ENCODE results near the gene SRRM1.
"Not testable (repeated sequence)": the region's sequence is repeated elsewhere in the genome, so short reads cannot be mapped to it uniquely, and the experiment has no call there.

SRRM1 gene

GRCh38 chr1:24652382-24652781 lies 9.3 kb downstream of the SRRM1 start:
- DNase-seq: no peak

- no peak for DNase-seq
Observed at GRCh38 chr1:24654010-24654409, 10.9 kb downstream of the SRRM1 start.

GRCh38 chr1:24656046-24656445 lies 12.9 kb downstream of the SRRM1 start:
- no peak for DNase-seq

GRCh38 chr1:24657781-24658180 lies 14.7 kb downstream of the SRRM1 start:
- no peak for DNase-seq

GRCh38 chr1:24659166-24659904 lies 16.2 kb downstream of the SRRM1 start:
- no peak for DNase-seq

GRCh38 chr1:24659993-24660665 lies 17.0 kb downstream of the SRRM1 start:
- no peak for DNase-seq

GRCh38 chr1:24664507-24665033 lies 21.5 kb downstream of the SRRM1 start:
- DNase-seq: no peak

GRCh38 chr1:24666794-24667193 lies 23.7 kb downstream of the SRRM1 start:
- no peak for DNase-seq

GRCh38 chr1:24671372-24671771 lies 28.3 kb downstream of the SRRM1 start:
- not testable (repeated sequence) for DNase-seq

- not testable (repeated sequence) for DNase-seq
Observed at GRCh38 chr1:24672686-24673085, 29.6 kb downstream of the SRRM1 start.

GRCh38 chr1:24673341-24673740 lies 30.2 kb downstream of the SRRM1 start:
- DNase-seq: no peak

GRCh38 chr1:24678421-24678820 lies 35.3 kb downstream of the SRRM1 start:
- DNase-seq: not testable (repeated sequence)

- DNase-seq: no peak
Observed at GRCh38 chr1:24679725-24680124, 36.6 kb downstream of the SRRM1 start.

- no peak for DNase-seq
Observed at GRCh38 chr1:24683713-24684162, 40.6 kb downstream of the SRRM1 start.

GRCh38 chr1:24688033-24688432 lies 44.9 kb downstream of the SRRM1 start:
- DNase-seq: no peak

- DNase-seq: peak; percentile 22
Observed at GRCh38 chr1:24688621-24689195, 45.6 kb downstream of the SRRM1 start.

- DNase-seq: no peak
Observed at GRCh38 chr1:24691051-24691450, 47.9 kb downstream of the SRRM1 start.

- no peak for DNase-seq
Observed at GRCh38 chr1:24692351-24692980, 49.4 kb downstream of the SRRM1 start.

- DNase-seq: no peak
Observed at GRCh38 chr1:24693827-24694379, 50.8 kb downstream of the SRRM1 start.

- DNase-seq: peak; percentile 23
Observed at GRCh38 chr1:24694380-24694843, 51.3 kb downstream of the SRRM1 start.

- no peak for DNase-seq
Observed at GRCh38 chr1:24695202-24695974, 52.3 kb downstream of the SRRM1 start.
